ENCODE results near the gene ABCC8.

ABCC8 gene

GRCh38 chr11:17468122-17468521 lies 8.5 kb downstream of the ABCC8 start:
- Histone ChIP-seq H3K4me1 (ENCODE audit: control insufficient read depth, insufficient read depth, low read length) (peaks cover 8% of the 10 kb centered on the region), H3K9me3 (ENCODE audit: control insufficient read depth, insufficient read depth, low read depth, low read length) (no peaks in the 10 kb centered on the region), H3K4me3 (ENCODE audit: low read depth, low read length) (no peak overlapping the region), H3K27ac (ENCODE audit: extremely low read depth, low read depth, low read length) (no peak overlapping the region), H3K36me3 (ENCODE audit: control insufficient read depth in 2 of 2, insufficient read depth in 1 of 2, low read length in 2 of 2) (no peaks in the 10 kb centered on the region; a peak in 1 of 3 replicates)
- TF ChIP-seq ZNF2 (tag by site-specific recombination; IDR thresholded peaks at IDR 0.05), result no peak
- TF ChIP-seq ZNF10 (tag by site-specific recombination; IDR thresholded peaks at IDR 0.05), result no peak
- TF ChIP-seq ZNF211 (tag by site-specific recombination; IDR thresholded peaks at IDR 0.05; ENCODE audit: low read depth), result no peak
- no peak for TF ChIP-seq ZNF37A (tag by site-specific recombination; IDR thresholded peaks at IDR 0.05)
- TF ChIP-seq ZNF175 (tag by site-specific recombination; IDR thresholded peaks at IDR 0.05), result no peak
- ChIA-PET POLR2A (no interaction called here), CTCF (interaction anchor here (0.7 to 1.4 kb wide), 4 partner anchors 23 to 113 kb away, joined by 3 to 6 read pairs (median 4); no protein-coding TSS in a partner anchor)

- ChIA-PET CTCF (interaction anchor here (0.7 to 1.0 kb wide), 3 partner anchors 10 to 80 kb away, joined by 3 to 4 read pairs (median 3); no protein-coding TSS in a partner anchor), POLR2A (no interaction called here)
- H3K4me1 ChIP-seq (ENCODE audit: control insufficient read depth, insufficient read depth, low read length), result peaks cover 8% of the 10 kb centered on the region
- no peak overlapping the region for H3K27ac ChIP-seq (ENCODE audit: extremely low read depth, low read depth, low read length)
- no peak overlapping the region for H3K4me3 ChIP-seq (ENCODE audit: low read depth, low read length)
- no peak for TF ChIP-seq ZNF341 (tag by site-specific recombination; IDR thresholded peaks at IDR 0.05; ENCODE audit: low read depth)
- no peak for TF ChIP-seq ZNF704 (tag by site-specific recombination; IDR thresholded peaks at IDR 0.05)
- no peak for TF ChIP-seq RBAK (tag by site-specific recombination; IDR thresholded peaks at IDR 0.05)
- no peak for TF ChIP-seq SP3 (tag by site-specific recombination; IDR thresholded peaks at IDR 0.05)
- TF ChIP-seq ZBTB17 (tag by site-specific recombination; IDR thresholded peaks at IDR 0.05), result no peak
- no peak for TF ChIP-seq ZNF132 (tag by site-specific recombination; IDR thresholded peaks at IDR 0.05; ENCODE audit: borderline replicate concordance)
- no peak for TF ChIP-seq ZNF391 (tag by site-specific recombination; IDR thresholded peaks at IDR 0.05; ENCODE audit: borderline replicate concordance, low read depth)
- TF ChIP-seq ZNF354C (tag by site-specific recombination; IDR thresholded peaks at IDR 0.05; ENCODE audit: borderline replicate concordance, low read depth), result no peak
- TF ChIP-seq SP7 (tag by site-specific recombination; IDR thresholded peaks at IDR 0.05), result no peak
- no peak for TF ChIP-seq ZNF621 (tag by site-specific recombination; IDR thresholded peaks at IDR 0.05)
- TF ChIP-seq ZBTB21 (tag by site-specific recombination; IDR thresholded peaks at IDR 0.05), result no peak
- no peak for TF ChIP-seq ZNF664 (tag by site-specific recombination; IDR thresholded peaks at IDR 0.05)
- no peak for TF ChIP-seq KLF16 (tag by site-specific recombination; IDR thresholded peaks at IDR 0.05)
- no peak for TF ChIP-seq ZNF585B (tag by site-specific recombination; IDR thresholded peaks at IDR 0.05)
- TF ChIP-seq ZNF266 (tag by site-specific recombination; IDR thresholded peaks at IDR 0.05; ENCODE audit: low read depth), result no peak
- TF ChIP-seq ZNF48 (tag by site-specific recombination; IDR thresholded peaks at IDR 0.05), result no peak
- TF ChIP-seq ZNF600 (tag by site-specific recombination; IDR thresholded peaks at IDR 0.05), result no peak
- TF ChIP-seq ZNF660 (tag by site-specific recombination; IDR thresholded peaks at IDR 0.05), result no peak
- TF ChIP-seq SP2 (tag by site-specific recombination; IDR thresholded peaks at IDR 0.05), result no peak
- peaks cover 0 to 5% of the 10 kb centered on the region in 2 experiments; a peak in 2 of 3 replicates for H3K36me3 ChIP-seq (ENCODE audit: control insufficient read depth in 2 of 2, insufficient read depth in 1 of 2, low read length in 2 of 2)
- H3K9me3 ChIP-seq (ENCODE audit: control insufficient read depth, insufficient read depth, low read depth, low read length), result no peaks in the 10 kb centered on the region
Measured at GRCh38 chr11:17463546-17464174, 13.0 kb downstream of the ABCC8 start.

- POLR2A ChIA-PET, result no interaction called here
- Histone ChIP-seq H3K4me3 (ENCODE audit: low read depth, low read length) (no peak overlapping the region), H3K27ac (ENCODE audit: extremely low read depth, low read depth, low read length) (no peak overlapping the region), H3K9me3 (ENCODE audit: control insufficient read depth, insufficient read depth, low read depth, low read length) (no peaks in the 10 kb centered on the region), H3K36me3 (ENCODE audit: control insufficient read depth in 2 of 2, insufficient read depth in 1 of 2, low read length in 2 of 2) (peaks cover 0 to 5% of the 10 kb centered on the region in 2 experiments; a peak in 2 of 3 replicates), H3K4me1 (ENCODE audit: control insufficient read depth, insufficient read depth, low read length) (peaks cover 8% of the 10 kb centered on the region)
- CTCF ChIA-PET, result interaction anchor here (1.0 kb wide), 1 partner anchor 80 kb away, joined by 3 read pairs; no protein-coding TSS in a partner anchor
- TF ChIP-seq ZNF398 (tag by site-specific recombination; IDR thresholded peaks at IDR 0.05) (peak; percentile 79), ZNF792 (tag by site-specific recombination; IDR thresholded peaks at IDR 0.05) (no peak), ZNF677 (tag by site-specific recombination; IDR thresholded peaks at IDR 0.05) (no peak), ZNF837 (tag by site-specific recombination; IDR thresholded peaks at IDR 0.05) (no peak), ZNF571 (tag by site-specific recombination; IDR thresholded peaks at IDR 0.05) (no peak), ZFHX2 (tag by site-specific recombination; conservative IDR thresholded peaks at IDR 0.05) (0 out of 2 replicates have a peak, but pooled peaks have one; percentile 9), ZNF37A (tag by site-specific recombination; IDR thresholded peaks at IDR 0.05) (no peak), ZNF114 (tag by site-specific recombination; IDR thresholded peaks at IDR 0.05) (no peak), ZNF629 (tag by site-specific recombination; IDR thresholded peaks at IDR 0.05) (no peak), ZFP41 (tag by site-specific recombination; IDR thresholded peaks at IDR 0.05; ENCODE audit: borderline replicate concordance) (no peak)
Measured at GRCh38 chr11:17462940-17463339, 13.7 kb downstream of the ABCC8 start.
